GM19468 (cell line): Measurements from ENCODE around the gene RPTOR.

Experiments used
- ATAC-seq: cut with Tn5 transposase; IDR thresholded peaks from one replicate; pipeline ENCODE4 v1.9.1; 2021; ENCODE audit warnings: mild to moderate bottlenecking, moderate library complexity, moderate number of reproducible peaks; ENCODE audit not compliant: unreplicated experiment; ENCODE audit errors: extremely low read depth

The RPTOR gene

GRCh38 chr17:80633207-80633606 is 88.6 kb downstream of the RPTOR start:
- no peak for ATAC-seq

DNA sequence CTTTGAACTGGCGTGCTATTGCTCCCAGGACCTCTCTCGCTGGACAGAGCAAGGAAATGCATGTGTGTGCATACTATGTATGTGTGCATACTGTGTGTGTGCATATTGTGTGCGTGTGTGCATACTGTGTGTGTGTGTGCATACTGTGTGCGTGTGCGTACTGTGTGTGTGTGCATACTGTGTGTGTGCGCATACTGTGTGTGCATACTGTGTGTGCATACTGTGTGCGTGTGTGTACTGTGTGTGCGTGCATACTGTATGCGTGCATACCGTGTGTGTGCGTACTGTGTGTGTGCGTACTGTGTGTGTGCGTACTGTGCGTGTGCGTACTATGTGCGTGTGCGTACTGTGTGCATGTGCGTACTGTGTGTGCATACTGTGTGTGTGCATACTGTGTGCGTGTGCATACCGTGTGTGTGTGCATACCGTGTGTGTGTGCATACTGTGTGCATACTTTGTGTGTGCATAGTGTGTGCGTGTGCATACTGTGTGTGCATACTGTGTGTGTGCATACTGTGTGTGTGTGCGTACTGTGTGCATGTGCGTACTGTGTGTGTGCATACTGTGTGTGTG is 89.4 kb downstream of the RPTOR start:
- no peak for ATAC-seq

GRCh38 chr17:80636361-80637018 is 91.9 kb downstream of the RPTOR start:
- no peak for ATAC-seq

DNA sequence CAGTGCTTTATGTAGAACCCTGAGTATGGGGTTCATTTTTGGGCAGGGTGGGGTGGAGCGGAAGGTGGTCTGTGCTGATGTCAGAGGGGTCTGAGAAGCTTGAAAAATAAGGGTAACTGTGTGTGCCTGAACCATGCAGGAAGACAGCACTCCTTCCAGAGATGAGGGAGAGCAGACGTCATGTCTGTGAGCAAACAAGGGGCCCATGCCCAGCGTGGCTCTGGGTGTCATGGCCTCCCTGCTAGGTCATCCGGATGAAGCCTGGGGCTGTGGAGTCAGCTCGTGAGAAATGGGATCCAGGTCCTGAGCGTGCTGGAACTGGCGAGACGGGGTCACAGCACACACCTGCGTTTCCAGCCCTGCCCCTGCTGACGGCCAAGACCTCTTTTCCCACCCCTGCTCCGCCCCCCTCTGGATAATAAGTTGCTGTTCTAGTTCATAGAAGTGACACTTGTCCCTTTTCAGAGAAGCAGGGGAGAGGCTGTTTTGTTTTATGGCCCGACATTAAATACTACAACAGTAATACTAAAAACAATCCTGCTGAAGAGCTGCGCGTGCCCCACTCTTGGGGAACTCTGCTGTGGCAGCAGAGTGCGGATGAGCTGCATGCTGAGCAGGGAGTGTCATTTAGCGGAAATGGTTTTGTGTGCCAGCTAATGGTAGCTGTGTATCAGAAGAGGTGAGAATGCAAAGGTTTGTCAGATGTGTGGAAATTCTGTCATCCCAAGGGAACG is 92.6 kb downstream of the RPTOR start:
- ATAC-seq: no peak

- no peak for ATAC-seq
These were observed 95.0 kb downstream of the RPTOR start for GRCh38 chr17:80639658-80640057.

GRCh38 chr17:80640366-80641084 is 95.9 kb downstream of the RPTOR start:
- ATAC-seq: no peak

DNA sequence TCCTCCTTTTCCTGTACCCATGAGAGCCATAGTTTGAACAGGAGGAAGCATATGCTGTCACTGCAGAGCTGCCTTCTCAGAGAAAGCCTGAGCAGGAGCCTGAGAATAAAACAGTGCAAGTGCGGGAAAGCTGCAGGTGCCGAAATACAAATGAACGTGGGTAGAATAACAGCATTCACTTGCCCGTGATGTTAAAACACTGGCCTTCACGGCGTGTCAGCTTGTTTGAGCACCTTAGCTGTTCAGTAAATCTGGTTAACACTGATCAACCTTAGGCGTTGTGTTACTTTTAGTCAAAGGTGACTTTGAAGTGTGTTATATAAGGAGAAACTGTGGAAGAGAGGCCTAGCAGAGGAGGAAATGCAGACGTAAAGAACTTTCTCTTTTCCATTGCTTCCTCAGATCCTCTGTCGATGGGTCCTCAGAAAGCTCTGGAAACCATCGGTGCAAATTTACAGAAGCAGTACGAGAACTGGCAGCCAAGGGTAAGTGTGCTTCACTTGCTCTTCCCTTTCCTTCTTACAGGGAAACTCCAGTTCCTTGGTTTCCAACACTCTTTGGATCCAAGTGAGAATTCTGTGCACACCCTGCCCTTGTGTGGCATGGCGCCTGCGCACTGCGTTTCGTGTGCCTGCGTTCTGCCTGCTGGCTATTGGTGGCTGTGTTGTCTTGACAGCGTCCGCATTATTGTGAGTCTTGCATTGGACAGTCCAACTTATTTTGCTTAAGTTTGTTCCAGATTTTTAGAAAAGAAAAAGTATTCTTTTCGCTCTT is 98.9 kb downstream of the RPTOR start:
- ATAC-seq: no peak

GRCh38 chr17:80644536-80644935 is 99.9 kb downstream of the RPTOR start:
- ATAC-seq: no peak

GRCh38 chr17:80645706-80646325 is 101.2 kb downstream of the RPTOR start:
- ATAC-seq: no peak

GRCh38 chr17:80646328-80646727 is 101.7 kb downstream of the RPTOR start:
- ATAC-seq: no peak

GRCh38 chr17:80647746-80648145 is 103.1 kb downstream of the RPTOR start:
- no peak for ATAC-seq

DNA sequence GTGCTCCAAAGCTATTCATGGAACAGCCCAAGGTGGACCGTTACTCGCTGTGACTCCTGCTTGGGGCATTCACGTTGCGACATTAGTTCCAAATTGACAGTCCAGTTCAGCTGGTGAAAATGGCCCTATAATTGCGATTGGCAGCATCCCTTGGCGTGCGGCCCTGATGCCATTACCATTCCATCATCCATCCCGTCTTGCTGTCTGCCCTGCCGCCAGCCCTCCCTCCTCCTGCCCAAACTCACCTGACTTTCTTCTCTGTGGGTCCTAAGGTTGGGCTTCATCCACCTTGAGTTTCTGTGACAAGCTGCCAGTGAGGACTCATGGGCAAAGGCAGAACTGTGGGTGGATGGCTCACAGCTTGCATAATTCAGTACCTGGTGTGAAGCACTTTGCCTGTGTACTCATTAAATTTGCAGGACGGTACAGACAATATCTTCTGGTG is 104.6 kb downstream of the RPTOR start:
- no peak for ATAC-seq

- no peak for ATAC-seq
These were observed 105.2 kb downstream of the RPTOR start for GRCh38 chr17:80649672-80650330.

DNA sequence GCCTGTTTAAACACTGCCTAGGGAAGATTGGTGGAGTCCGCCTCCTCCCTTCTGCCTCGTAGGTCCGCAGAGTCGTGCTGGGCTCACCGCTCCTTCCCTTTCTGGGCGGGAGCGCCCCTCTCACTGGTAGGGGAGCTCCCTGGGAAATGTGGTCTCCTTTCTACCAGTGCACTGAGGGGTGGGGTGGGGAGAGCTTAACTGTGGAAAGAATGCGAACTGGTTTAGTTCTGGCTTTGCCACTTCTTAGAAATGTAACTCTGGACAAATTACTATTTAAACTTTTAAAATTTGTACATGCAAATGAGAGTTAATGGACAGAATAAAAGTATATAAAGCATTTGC is 105.7 kb downstream of the RPTOR start:
- no peak for ATAC-seq

DNA sequence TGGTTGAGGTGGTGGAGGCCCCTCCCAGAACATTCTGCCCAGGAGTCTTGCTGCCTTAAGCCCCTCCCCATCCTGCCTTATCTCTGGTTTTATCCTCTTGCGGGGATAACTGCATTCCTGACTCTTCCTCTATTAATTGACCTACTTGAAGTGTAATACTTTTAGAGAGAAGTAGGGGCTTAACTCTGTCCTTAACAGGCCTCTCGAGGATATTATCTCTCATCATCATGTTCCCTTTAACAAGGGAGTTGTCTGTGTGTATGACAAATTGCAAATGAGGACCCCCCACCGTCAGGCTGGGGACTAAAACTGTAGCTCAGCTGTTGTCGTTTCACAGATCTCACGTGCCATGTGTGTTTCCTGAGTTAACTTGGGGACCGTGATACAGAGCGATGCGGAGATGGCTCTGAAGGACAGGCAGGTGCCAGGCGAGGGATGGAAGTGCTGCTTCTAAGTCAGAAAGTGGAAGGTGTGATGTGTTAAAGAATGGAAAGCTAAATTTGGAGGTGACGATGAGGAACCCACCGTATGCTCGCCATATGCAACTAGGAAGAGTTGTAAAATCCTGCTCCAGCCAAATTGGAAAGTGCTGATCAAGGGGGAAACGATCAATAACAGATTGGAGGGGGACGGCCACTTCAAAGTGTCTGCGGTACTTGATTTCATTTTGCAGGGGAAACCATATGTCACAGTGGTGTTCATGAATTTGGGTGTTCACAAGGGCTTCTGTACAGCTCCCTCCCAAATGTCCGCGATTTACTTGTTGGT is 106.3 kb downstream of the RPTOR start:
- no peak for ATAC-seq

DNA sequence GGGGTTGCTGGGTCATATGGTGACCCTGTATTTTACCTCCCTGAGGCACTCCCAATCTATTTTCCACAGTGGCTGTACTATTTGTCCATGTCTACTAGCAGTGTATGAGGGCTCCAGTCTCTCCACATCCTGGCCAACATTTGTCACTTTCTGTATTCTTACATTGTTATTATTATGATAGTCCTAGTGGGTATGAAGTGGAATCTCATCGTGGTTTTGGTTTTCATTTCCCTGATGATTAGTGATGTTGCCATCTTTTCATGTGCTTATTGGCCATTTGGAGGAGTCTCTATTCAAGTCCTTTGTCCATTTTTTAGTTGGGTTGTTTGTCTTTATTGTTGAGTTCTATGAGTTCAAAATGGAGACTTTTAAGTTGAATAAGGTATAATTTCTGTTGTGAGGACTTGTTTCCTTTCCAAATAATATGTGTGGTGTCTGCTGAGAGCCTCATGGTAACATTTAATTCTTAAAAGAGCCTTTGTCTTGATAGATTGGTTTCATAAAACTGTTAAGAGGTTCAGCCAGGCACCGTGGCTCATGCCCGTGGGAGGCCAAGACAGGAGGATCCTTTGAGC is 108.2 kb downstream of the RPTOR start:
- no peak for ATAC-seq

- no peak for ATAC-seq
These were observed 109.2 kb downstream of the RPTOR start for GRCh38 chr17:80653856-80654255.

DNA sequence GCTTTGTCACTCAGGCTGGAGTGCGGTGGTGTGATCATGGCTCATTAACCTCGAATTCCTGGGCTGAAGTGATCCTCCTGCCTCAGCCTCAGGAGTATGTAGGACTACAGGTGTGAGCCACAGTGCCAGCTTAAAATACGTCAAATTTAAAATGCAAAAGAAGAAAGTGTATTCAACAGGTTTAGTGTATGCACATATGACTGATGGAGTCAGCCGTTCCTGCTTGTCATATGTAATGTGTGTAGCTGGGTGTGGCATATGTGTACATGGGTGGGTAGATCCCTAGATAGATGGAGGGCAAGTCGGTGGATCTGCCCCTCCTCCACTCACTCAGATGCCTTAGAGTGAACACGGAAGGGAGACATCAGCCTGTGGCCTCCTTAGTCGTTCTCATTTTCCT is 111.0 kb downstream of the RPTOR start:
- ATAC-seq: no peak
